ENCODE data around the gene PTPRQ. TPM values are rescaled to one million over a fixed set of nuclear protein-coding genes. Genes with fewer than 3 reads are reported as not detected.

The PTPRQ gene
- total RNA-seq, 1 donor = not detected

DNA sequence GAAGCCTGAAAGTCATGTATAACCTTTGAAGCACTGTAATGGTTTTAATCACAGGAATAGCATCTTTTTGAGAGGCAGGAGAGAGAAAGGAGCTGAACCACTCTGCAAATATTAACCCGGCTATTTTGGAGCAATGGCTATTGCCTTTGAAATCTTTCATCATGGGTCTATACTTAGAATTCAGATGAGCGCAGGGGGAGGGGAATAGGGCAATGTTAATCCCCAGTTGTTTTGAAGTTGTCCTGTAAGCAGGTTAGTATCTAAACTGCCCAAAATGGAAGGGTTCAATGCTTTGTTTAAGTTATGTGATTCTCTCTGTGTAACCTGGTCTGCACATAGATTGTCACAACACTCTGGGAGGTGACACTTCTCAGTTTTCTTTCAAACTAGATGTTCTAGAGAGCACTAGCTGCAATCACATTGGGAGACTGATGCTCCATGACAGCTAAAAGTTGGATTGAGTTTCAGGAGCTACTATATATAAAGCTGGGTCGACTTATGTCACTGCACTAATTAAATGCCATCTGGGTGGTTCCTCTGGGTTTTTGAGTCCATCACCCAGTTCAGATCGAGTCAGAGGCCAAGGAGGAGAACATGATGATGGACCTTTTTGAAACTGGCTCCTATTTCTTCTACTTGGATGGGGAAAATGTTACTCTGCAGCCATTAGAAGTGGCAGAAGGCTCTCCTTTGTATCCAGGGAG, 263.2 kb downstream of the PTPRQ start, which contains the start of gene MYF6:
Gene MYF6 (plus strand): TSS at position 509 of the 704 bp plus-strand sequence. CDS start 86 bp downstream, at position 595.
- H3K9me3 ChIP-seq (ENCODE audit: low read depth, low read length) = no peaks in the 10 kb centered on the region
- H3K4me3 ChIP-seq (ENCODE audit: low read length) = no peak within 1 kb of the TSS
- H3K27me3 ChIP-seq (ENCODE audit: insufficient read depth, low read length) = peaks cover 42% of the 10 kb centered on the region
- no peaks in the 10 kb centered on the region for H3K4me1 ChIP-seq (ENCODE audit: insufficient read depth, low read length)

DNA sequence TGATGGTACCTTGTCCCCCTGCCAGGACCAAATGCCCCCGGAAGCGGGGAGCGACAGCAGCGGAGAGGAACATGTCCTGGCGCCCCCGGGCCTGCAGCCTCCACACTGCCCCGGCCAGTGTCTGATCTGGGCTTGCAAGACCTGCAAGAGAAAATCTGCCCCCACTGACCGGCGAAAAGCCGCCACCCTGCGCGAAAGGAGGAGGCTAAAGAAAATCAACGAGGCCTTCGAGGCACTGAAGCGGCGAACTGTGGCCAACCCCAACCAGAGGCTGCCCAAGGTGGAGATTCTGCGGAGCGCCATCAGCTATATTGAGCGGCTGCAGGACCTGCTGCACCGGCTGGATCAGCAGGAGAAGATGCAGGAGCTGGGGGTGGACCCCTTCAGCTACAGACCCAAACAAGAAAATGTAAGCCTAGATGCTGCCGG, 263.8 kb downstream of the PTPRQ start:
- H3K4me1 ChIP-seq (ENCODE audit: insufficient read depth, low read length) = no peaks in the 10 kb centered on the region
- no peak overlapping the region for H3K4me3 ChIP-seq (ENCODE audit: low read length)
- H3K27me3 ChIP-seq (ENCODE audit: insufficient read depth, low read length) = peaks cover 48% of the 10 kb centered on the region
- no peaks in the 10 kb centered on the region for H3K9me3 ChIP-seq (ENCODE audit: low read depth, low read length)

DNA sequence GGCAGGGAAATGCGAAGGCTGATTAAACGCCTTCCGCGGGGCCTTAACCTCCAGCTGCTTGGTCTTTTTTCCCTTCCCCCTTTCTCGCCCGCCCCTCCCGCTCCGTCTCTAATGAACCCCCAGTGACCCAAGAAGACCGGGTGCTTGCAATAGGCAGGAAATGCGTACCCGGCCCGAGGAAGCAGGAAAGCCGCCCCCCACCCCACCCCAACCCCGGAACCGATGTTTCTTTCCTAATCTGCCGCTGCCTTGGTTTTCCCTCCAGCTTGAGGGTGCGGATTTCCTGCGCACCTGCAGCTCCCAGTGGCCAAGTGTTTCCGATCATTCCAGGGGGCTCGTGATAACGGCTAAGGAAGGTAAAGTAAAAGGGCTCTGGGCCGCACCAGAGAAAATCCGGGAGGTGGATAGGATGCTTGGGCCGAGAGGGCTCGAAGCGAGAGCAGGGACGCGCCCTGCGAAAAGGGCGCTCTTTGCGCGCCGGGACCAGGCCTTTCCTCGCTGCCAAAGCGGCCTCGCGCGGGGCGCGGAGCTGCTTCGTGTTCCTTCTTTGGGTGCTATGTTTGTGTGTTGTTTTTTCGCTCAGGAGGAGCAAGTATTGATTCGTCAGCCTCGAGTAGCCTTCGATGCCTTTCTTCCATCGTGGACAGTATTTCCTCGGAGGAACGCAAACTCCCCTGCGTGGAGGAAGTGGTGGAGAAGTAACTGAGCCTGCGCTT, 264.4 kb downstream of the PTPRQ start:
- no peaks in the 10 kb centered on the region for H3K9me3 ChIP-seq (ENCODE audit: low read depth, low read length)
- H3K4me1 ChIP-seq (ENCODE audit: insufficient read depth, low read length) = no peaks in the 10 kb centered on the region
- H3K4me3 ChIP-seq (ENCODE audit: low read length) = no peak overlapping the region
- H3K27me3 ChIP-seq (ENCODE audit: insufficient read depth, low read length) = peaks cover 54% of the 10 kb centered on the region

DNA sequence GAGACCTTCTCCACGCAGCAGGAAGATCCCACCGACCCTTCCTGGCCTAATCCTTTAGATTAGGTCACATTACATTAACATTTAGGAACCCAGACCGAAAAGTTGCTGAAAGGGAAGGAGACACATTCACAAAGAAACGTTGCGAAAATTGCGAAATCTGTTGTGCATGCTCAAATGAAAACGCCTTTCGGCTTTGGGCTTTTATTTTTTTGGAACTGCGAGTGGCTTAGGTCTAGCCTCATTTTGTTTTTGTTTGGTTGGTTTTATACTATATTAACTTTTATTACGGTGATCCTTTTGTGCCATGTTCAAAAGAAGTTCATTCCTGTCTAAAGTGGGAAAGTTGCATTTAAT, 264.9 kb downstream of the PTPRQ start:
- Histone ChIP-seq H3K27me3 (ENCODE audit: insufficient read depth, low read length) (peaks cover 59% of the 10 kb centered on the region), H3K9me3 (ENCODE audit: low read depth, low read length) (no peaks in the 10 kb centered on the region), H3K4me1 (ENCODE audit: insufficient read depth, low read length) (no peaks in the 10 kb centered on the region), H3K4me3 (ENCODE audit: low read length) (no peak overlapping the region)

DNA sequence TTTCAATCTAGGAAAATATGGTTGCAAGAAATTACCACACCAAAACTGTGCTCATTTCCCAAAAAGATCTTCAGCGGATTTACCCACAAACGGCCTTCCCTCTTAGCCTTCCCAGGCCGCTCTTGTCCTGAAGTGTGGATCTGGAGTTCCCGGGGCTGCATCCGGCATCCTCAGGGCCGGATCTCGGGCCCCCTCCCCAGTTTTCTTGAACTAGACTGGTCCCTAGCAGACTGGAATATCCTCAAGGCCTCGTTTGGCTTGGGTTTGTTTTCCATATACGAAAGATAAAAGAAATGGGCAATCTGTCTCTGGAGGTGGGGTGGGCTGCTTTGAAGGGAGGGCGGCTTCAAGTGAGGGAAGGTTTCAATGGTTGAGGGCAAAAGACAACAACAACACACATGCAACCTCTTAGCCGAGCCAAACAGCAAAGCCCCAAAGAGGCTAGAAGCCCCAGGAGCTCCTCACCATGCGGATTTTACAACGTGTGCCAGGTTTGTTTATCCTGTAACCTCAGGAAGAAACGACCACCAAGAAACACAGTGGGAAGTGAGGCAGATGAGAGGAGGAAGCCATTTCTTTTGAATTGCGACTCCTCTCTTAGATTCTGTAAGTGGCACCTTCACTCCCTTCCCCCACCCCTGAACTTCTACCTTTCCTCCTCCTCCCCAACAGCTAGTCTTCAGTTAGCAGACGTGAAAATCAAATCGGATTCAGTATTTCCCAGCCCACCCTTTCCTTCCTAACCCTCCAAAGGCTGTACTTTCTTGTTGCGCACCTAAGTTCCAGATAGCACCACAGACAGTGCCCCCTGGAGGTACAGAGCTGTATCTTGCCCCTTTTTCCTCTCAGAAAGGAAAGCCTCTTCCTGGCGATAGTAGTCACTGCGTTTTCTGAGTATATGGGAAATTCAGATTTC, 266.0 kb downstream of the PTPRQ start:
- Histone ChIP-seq H3K9me3 (ENCODE audit: low read depth, low read length) (no peaks in the 10 kb centered on the region), H3K27me3 (ENCODE audit: insufficient read depth, low read length) (peaks cover 70% of the 10 kb centered on the region), H3K4me1 (ENCODE audit: insufficient read depth, low read length) (no peaks in the 10 kb centered on the region), H3K4me3 (ENCODE audit: low read length) (no peak overlapping the region)

DNA sequence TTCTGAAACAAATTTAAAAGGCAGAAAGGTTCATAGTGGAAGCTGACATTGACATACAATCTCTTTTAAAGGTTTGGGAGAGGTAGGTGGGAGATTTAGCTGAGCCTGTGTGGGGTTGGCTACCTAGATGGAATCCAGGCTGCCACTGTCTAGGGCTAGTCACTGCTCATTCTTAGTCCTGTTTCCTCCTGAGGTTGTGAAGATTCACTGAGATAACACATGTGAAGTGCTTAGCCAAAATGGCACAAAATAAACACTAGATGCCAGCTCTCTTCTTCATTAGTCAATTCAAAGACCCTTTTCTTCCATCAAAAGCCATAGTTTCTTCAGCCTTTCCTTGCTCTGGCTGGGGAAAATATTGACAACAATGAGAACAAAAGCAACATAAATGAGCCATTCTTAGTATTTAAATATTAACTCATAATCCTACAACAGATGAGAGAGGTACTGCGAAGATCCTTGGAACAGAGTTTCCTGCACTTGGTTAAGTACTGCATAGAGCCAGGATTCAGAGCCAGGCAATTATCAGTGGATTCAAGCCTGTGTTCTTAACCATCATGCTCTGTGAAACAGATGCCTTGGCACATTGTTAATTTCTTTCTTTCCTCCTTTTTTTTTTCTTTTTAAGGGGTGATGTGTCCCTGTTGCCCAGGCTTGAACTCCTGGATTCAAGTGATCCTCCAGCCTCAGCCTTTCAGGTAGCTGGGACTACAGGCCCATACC, 266.9 kb downstream of the PTPRQ start:
- Histone ChIP-seq H3K27me3 (ENCODE audit: insufficient read depth, low read length) (peaks cover 78% of the 10 kb centered on the region), H3K4me3 (ENCODE audit: low read length) (no peak overlapping the region), H3K9me3 (ENCODE audit: low read depth, low read length) (no peaks in the 10 kb centered on the region), H3K4me1 (ENCODE audit: insufficient read depth, low read length) (no peaks in the 10 kb centered on the region)

DNA sequence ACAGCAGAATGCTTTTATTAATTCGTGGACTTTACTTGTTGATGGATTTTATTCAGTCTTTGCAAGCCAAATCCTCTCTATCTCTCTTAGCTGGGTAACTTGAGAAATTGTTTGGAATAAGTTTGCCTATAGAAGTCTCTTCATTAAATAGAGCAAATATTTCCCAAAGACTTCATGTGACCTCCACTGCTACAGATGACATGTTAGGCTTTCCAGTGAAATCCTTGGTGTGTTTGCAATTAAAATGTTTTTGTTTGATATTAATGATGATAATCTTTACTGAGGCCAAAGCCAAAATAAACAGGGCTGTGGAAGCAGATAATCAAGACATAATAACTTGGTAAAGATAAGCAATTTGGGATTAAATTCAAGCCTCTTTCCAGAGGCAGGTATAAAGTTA, 267.8 kb downstream of the PTPRQ start:
- Histone ChIP-seq H3K4me3 (ENCODE audit: low read length) (no peak overlapping the region), H3K27me3 (ENCODE audit: insufficient read depth, low read length) (peaks cover 87% of the 10 kb centered on the region)

DNA sequence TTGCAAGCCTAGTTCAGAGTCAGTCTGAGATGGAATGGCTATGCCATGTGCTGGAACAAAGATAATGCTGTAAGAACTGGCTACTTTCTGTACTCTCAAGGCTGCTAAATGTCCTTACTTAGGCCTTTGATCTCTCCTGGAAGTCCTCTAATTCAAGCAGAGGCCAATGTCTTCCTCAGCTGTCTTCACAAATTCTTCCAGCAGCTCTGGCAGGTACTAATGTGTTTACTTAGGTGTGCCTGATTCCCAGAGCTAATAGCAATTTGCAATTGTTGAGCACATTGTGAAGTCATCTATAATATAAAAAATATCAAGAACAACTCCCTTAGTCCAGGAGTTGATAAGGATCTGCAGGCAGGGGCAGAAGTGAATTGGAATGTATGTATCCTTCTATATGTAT, 268.8 kb downstream of the PTPRQ start:
- Histone ChIP-seq H3K4me1 (ENCODE audit: insufficient read depth, low read length) (no peaks in the 10 kb centered on the region), H3K27me3 (ENCODE audit: insufficient read depth, low read length) (peaks cover 89% of the 10 kb centered on the region), H3K9me3 (ENCODE audit: low read depth, low read length) (no peaks in the 10 kb centered on the region), H3K4me3 (ENCODE audit: low read length) (no peak overlapping the region)

More for the DNA sequence above, 267.8 kb downstream of the PTPRQ start:
- Histone ChIP-seq H3K4me1 (ENCODE audit: insufficient read depth, low read length) (no peaks in the 10 kb centered on the region), H3K9me3 (ENCODE audit: low read depth, low read length) (no peaks in the 10 kb centered on the region)

DNA sequence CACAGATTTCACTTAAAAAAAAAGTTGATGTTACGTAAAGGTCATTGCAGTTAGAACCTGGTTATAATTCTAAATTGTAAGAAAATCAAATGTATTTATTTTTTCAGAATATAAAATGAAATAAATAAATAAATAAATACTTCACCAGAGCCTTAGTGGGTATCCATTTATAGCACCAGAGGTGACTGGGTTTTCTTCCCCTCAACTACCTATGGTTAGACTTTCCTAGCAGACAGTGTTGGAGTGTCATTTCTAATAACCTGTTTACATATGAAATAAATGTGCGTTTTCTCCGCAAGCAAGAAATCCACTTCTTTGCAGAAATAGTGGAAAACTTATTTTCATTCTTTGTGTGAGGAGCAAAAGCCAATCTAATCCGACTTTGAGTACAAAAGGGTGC, 269.4 kb downstream of the PTPRQ start:
- no peaks in the 10 kb centered on the region for H3K9me3 ChIP-seq (ENCODE audit: low read depth, low read length)
- peaks cover 88% of the 10 kb centered on the region for H3K27me3 ChIP-seq (ENCODE audit: insufficient read depth, low read length)
- no peaks in the 10 kb centered on the region for H3K4me1 ChIP-seq (ENCODE audit: insufficient read depth, low read length)
- H3K4me3 ChIP-seq (ENCODE audit: low read length) = no peak overlapping the region

DNA sequence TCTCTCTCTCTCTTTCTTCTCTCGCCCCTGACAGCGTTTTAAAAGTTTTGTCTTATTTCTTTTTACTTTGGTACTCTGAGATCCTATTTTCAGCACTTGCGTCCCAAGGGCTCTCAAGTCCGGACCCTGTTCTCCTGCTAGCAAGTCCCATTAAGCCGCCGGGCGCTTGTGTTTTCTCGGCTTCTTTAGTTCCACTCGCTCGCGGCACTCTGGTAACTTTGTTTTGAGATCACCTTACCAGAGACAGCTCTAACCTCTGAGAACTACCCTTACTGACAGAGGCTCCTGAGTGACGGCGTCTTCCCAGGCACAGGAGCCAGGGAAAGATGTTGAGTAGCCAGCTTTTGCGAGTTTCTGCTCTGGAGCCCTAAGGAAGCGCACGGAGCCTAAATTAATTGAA, 270.0 kb downstream of the PTPRQ start:
- peaks cover 83% of the 10 kb centered on the region for H3K27me3 ChIP-seq (ENCODE audit: insufficient read depth, low read length)
- no peaks in the 10 kb centered on the region for H3K9me3 ChIP-seq (ENCODE audit: low read depth, low read length)
- H3K4me1 ChIP-seq (ENCODE audit: insufficient read depth, low read length) = no peaks in the 10 kb centered on the region
- no peak overlapping the region for H3K4me3 ChIP-seq (ENCODE audit: low read length)

DNA sequence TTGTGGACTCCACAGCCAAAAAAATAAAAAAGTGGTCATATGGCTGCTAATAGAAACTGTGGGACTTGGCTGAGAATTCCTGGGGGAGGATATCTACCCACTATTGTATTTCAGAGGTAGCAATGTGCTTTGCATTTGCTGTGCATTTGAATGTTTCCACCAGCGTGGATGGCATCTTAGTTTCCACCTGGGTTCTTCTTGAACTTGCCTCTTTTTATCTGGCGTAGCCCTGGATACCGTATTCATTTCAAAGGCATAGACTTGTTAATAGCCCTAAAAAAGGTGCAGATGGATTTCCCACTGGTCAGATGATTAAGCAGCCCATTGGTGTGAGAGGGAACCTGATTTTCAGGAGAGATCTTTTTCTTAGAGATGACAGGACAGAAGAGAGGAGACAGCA, 270.8 kb downstream of the PTPRQ start:
- H3K4me3 ChIP-seq (ENCODE audit: low read length) = no peak overlapping the region
- H3K4me1 ChIP-seq (ENCODE audit: insufficient read depth, low read length) = no peaks in the 10 kb centered on the region
- no peaks in the 10 kb centered on the region for H3K9me3 ChIP-seq (ENCODE audit: low read depth, low read length)
- H3K27me3 ChIP-seq (ENCODE audit: insufficient read depth, low read length) = peaks cover 76% of the 10 kb centered on the region

DNA sequence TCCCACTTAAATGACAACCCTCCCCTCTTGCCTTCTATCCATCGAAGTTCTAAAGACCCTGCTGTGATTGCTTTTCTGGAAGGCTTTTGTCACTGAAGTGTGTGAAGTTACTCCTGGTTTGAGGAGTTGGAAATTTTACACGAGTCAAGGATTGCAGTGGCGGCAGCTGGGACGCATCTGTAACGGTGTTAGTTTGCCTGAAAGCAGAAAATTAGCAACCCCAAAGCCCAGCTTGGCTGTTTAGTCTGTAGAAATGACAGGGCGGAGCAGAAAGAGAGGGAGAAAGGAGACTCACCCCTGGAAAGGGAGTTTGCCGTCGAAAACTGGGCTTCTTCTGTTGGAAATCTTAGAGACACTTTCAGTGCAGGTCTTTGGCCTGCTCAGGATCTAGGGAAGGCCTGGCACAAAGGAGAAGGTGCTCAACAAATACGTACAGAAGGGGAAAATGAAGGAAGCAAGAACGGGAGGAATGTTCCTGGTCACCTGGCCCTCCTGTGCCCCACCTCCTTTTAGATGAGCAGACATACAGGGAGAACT, 271.7 kb downstream of the PTPRQ start:
- no peak overlapping the region for H3K4me3 ChIP-seq (ENCODE audit: low read length)
- H3K27me3 ChIP-seq (ENCODE audit: insufficient read depth, low read length) = peaks cover 67% of the 10 kb centered on the region
- no peaks in the 10 kb centered on the region for H3K9me3 ChIP-seq (ENCODE audit: low read depth, low read length)
- H3K4me1 ChIP-seq (ENCODE audit: insufficient read depth, low read length) = no peaks in the 10 kb centered on the region

DNA sequence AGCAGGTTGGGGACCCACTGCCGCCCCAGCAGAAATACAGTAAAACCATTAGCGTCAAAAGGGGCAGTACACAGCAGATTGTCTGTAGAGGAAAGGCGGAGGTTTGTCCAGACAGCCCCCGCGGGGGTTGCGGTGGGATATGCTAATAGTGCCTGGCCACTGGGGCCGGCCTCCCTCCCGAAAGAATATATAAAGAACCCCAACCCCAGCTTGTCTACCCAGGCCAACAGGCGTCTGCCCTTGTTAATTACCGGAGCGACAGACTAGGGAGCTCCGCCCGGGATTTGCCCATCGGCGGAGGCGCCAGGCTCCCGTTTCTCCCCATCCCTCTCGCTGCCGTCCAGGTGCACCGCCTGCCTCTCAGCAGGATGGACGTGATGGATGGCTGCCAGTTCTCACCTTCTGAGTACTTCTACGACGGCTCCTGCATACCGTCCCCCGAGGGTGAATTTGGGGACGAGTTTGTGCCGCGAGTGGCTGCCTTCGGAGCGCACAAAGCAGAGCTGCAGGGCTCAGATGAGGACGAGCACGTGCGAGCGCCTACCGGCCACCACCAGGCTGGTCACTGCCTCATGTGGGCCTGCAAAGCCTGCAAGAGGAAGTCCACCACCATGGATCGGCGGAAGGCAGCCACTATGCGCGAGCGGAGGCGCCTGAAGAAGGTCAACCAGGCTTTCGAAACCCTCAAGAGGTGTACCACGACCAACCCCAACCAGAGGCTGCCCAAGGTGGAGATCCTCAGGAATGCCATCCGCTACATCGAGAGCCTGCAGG, 272.8 kb downstream of the PTPRQ start, which contains the start of gene MYF5:
Gene MYF5 (plus strand): TSS at position 217 of the 774 bp plus-strand sequence. CDS start 152 bp downstream, at position 369.
- Histone ChIP-seq H3K9me3 (ENCODE audit: low read depth, low read length) (no peaks in the 10 kb centered on the region), H3K4me1 (ENCODE audit: insufficient read depth, low read length) (no peaks in the 10 kb centered on the region), H3K27me3 (ENCODE audit: insufficient read depth, low read length) (peaks cover 61% of the 10 kb centered on the region), H3K4me3 (ENCODE audit: low read length) (no peak within 1 kb of the TSS)

DNA sequence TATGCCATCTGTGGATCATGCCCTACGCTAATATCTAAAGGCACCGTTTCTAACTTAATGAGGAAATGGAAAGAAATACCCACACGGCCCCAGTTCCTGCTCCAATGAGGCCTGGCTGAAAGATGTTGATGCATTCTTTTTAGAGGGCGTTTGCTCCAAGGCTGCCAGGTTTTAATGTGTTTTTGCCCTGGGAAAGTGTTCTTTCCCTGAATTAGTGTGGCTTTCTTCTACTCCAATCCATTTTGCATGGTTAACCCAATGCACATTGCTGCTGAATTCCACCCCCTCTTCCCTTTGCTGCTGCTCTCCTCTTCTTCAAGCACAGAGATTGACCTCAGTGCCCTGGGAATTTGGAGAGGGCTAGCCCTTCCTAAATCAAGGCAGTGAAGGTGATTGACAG, 273.8 kb downstream of the PTPRQ start:
- Histone ChIP-seq H3K4me3 (ENCODE audit: low read length) (no peak overlapping the region), H3K27me3 (ENCODE audit: insufficient read depth, low read length) (peaks cover 52% of the 10 kb centered on the region), H3K4me1 (ENCODE audit: insufficient read depth, low read length) (no peaks in the 10 kb centered on the region), H3K9me3 (ENCODE audit: low read depth, low read length) (no peaks in the 10 kb centered on the region)
